HG03460 (cell line): ENCODE measurements around the gene TMEM53.

Source experiments
- ATAC-seq: cut with Tn5 transposase; IDR thresholded peaks from one replicate; pipeline ENCODE4 v1.9.1; 2021; ENCODE audit not compliant: unreplicated experiment

Gene TMEM53

GRCh38 chr1:44674113-44675000, at the start of gene TMEM53, which contains the start of gene ARMH1:
TSS of gene TMEM53 (minus strand) at chr1:44674481. CDS start at chr1:44674391, 90 bp downstream.
TSS of gene ARMH1 (plus strand) at chr1:44674714. CDS start at chr1:44689698, 14,984 bp downstream.
- ATAC-seq = peak; percentile 92

GRCh38 chr1:44723496-44724295, 49.4 kb upstream of the TMEM53 start:
- ATAC-seq = no peak

- ATAC-seq = no peak
Measured at GRCh38 chr1:44723064-44723463, 48.8 kb upstream of the TMEM53 start.

- peak; percentile 70 for ATAC-seq
Measured at GRCh38 chr1:44721485-44722361, 47.4 kb upstream of the TMEM53 start.

GRCh38 chr1:44720281-44720680, 46.0 kb upstream of the TMEM53 start:
- ATAC-seq = no peak

GRCh38 chr1:44719318-44719717, 45.0 kb upstream of the TMEM53 start:
- ATAC-seq = no peak

- no peak for ATAC-seq
Measured at GRCh38 chr1:44718091-44718490, 43.8 kb upstream of the TMEM53 start.

- no peak for ATAC-seq
Measured at GRCh38 chr1:44717653-44718052, 43.4 kb upstream of the TMEM53 start.

- ATAC-seq = no peak
Measured at GRCh38 chr1:44717156-44717555, 42.9 kb upstream of the TMEM53 start.

GRCh38 chr1:44714944-44715571, 40.8 kb upstream of the TMEM53 start:
- ATAC-seq = no peak

- ATAC-seq = no peak
Measured at GRCh38 chr1:44714532-44714931, 40.3 kb upstream of the TMEM53 start.

- ATAC-seq = peak; percentile 62
Measured at GRCh38 chr1:44713321-44713781, 39.1 kb upstream of the TMEM53 start.

- ATAC-seq = no peak
Measured at GRCh38 chr1:44707959-44708831, 33.9 kb upstream of the TMEM53 start.

GRCh38 chr1:44707112-44707881, 33.0 kb upstream of the TMEM53 start:
- ATAC-seq = no peak

GRCh38 chr1:44705938-44706337, 31.7 kb upstream of the TMEM53 start:
- ATAC-seq = no peak

GRCh38 chr1:44705470-44705869, 31.2 kb upstream of the TMEM53 start:
- ATAC-seq = no peak

- no peak for ATAC-seq
Measured at GRCh38 chr1:44701141-44701573, 26.9 kb upstream of the TMEM53 start.

- no peak for ATAC-seq
Measured at GRCh38 chr1:44700573-44700972, 26.3 kb upstream of the TMEM53 start.
